Urinary bladder (tissue), 4 donors: ENCODE data around the gene CLCN2. TPM values are rescaled to one million over a fixed set of nuclear protein-coding genes. Genes with fewer than 3 reads are reported as not detected.
"Not testable (repeated sequence)": the region's sequence is repeated elsewhere in the genome, so short reads cannot be mapped to it uniquely, and the experiment has no call there.

ENCODE experiments used
- DNase-seq: peaks from one replicate; pipeline ENCODE4 v3.0.0-alpha.2; 2015; ENCODE audit errors: extremely low spot score
- H3K27ac ChIP-seq: one replicate; pipeline ENCODE4 v1.5.1; 2013; ENCODE audit warnings: low read depth, mild to moderate bottlenecking, moderate library complexity
- H3K36me3 ChIP-seq: one replicate; pipeline ENCODE4 v1.6.1; 2013; ENCODE audit warnings: mild to moderate bottlenecking, moderate library complexity; ENCODE audit not compliant: insufficient read depth
- H3K4me1 ChIP-seq: one replicate; pipeline ENCODE4 v1.6.1; 2013; ENCODE audit warnings: mild to moderate bottlenecking, moderate library complexity; ENCODE audit not compliant: insufficient read depth
- H3K4me3 ChIP-seq: one replicate; pipeline ENCODE4 v1.5.1; 2013; ENCODE audit warnings: low read depth, low read length
- WGBS: extraction: QIAGEN DNeasy Blood & Tissue Kit; methylation state at CpG from one replicate; pipeline ENCODE4 v1.1.7; 2013; 5-methylcytosine and 5-hydroxymethylcytosine counted together
- polyA plus RNA-seq: library from polyadenylated mRNA; stranded (reverse); fragments of 200-250 nt; gene quantifications from one replicate; pipeline ENCODE4 v1.2.3, GENCODE V29; 2013
- total RNA-seq: library from RNA; depleted of rRNA; stranded (reverse); fragments of >200 nt; gene quantifications from one replicate; pipeline ENCODE4 v1.2.3, GENCODE V29; 2014
- donor health status: healthy with polysubstance abuse.
- donor health status: healthy.

The CLCN2 gene
- total and polyA plus RNA-seq, 2 donors, result 4.7 to 4.8 TPM

GRCh38 chr3:184350618-184351017, 10.8 kb downstream of the CLCN2 start:
- Histone ChIP-seq H3K4me1 (no peaks in the 10 kb centered on the region), H3K36me3 (no peaks in the 10 kb centered on the region), H3K27ac (no peak overlapping the region), H3K4me3 (no peak overlapping the region)
- DNase-seq, result no peak
- 91% methylated on average over 6 of the region's 6 CpGs for WGBS

- H3K36me3 ChIP-seq, result no peaks in the 10 kb centered on the region
- no peak overlapping the region for H3K4me3 ChIP-seq
- no peak overlapping the region for H3K27ac ChIP-seq
- no peak for DNase-seq
- H3K4me1 ChIP-seq, result no peaks in the 10 kb centered on the region
- WGBS, result 84% methylated on average over 10 of the region's 10 CpGs
Observed at GRCh38 chr3:184349563-184350470, 11.6 kb downstream of the CLCN2 start.

- Histone ChIP-seq H3K4me3 (no peak overlapping the region), H3K27ac (no peak overlapping the region), H3K36me3 (no peaks in the 10 kb centered on the region), H3K4me1 (no peaks in the 10 kb centered on the region)
- DNase-seq, result no peak
- WGBS, result 48% methylated on average over 4 of the region's 4 CpGs
Observed at GRCh38 chr3:184348057-184348382, 13.4 kb downstream of the CLCN2 start.

- H3K27ac ChIP-seq, result no peak overlapping the region
- no peaks in the 10 kb centered on the region for H3K4me1 ChIP-seq
- 67% methylated on average over 12 of the region's 12 CpGs for WGBS
- no peaks in the 10 kb centered on the region for H3K36me3 ChIP-seq
- no peak overlapping the region for H3K4me3 ChIP-seq
- DNase-seq, result no peak
Observed at GRCh38 chr3:184347321-184348056, 13.9 kb downstream of the CLCN2 start.

- Histone ChIP-seq H3K36me3 (no peaks in the 10 kb centered on the region), H3K27ac (no peak overlapping the region)
- 93% methylated on average over 20 of the region's 20 CpGs for WGBS
Observed at GRCh38 chr3:184346480-184347190, 14.8 kb downstream of the CLCN2 start.

GRCh38 chr3:184345317-184346144, 15.9 kb downstream of the CLCN2 start:
- no peak overlapping the region for H3K4me3 ChIP-seq
- H3K36me3 ChIP-seq, result no peaks in the 10 kb centered on the region
- no peak for DNase-seq
- no peaks in the 10 kb centered on the region for H3K4me1 ChIP-seq
- H3K27ac ChIP-seq, result no peak overlapping the region
- 43% methylated on average over 14 of the region's 14 CpGs for WGBS

More at GRCh38 chr3:184346480-184347190, 14.8 kb downstream of the CLCN2 start:
- no peaks in the 10 kb centered on the region for H3K4me1 ChIP-seq
- DNase-seq, result no peak
- no peak overlapping the region for H3K4me3 ChIP-seq

- Histone ChIP-seq H3K4me3 (no peak overlapping the region), H3K36me3 (no peaks in the 10 kb centered on the region), H3K27ac (no peak overlapping the region), H3K4me1 (no peaks in the 10 kb centered on the region)
- no peak for DNase-seq
- 80% methylated on average over 24 of the region's 24 CpGs for WGBS
Observed at GRCh38 chr3:184344579-184345316, 16.7 kb downstream of the CLCN2 start.

- no peak overlapping the region for H3K27ac ChIP-seq
- WGBS, result 77% methylated on average over 5 of the region's 5 CpGs
Observed at GRCh38 chr3:184343200-184343876, 18.1 kb downstream of the CLCN2 start.

GRCh38 chr3:184341925-184342324, 19.5 kb downstream of the CLCN2 start:
- no peak for DNase-seq
- Histone ChIP-seq H3K27ac (no peak overlapping the region), H3K36me3 (no peaks in the 10 kb centered on the region), H3K4me1 (no peaks in the 10 kb centered on the region), H3K4me3 (no peak overlapping the region)
- WGBS, result 93% methylated on average over 7 of the region's 7 CpGs

More at GRCh38 chr3:184343200-184343876, 18.1 kb downstream of the CLCN2 start:
- H3K4me1 ChIP-seq, result no peaks in the 10 kb centered on the region
- DNase-seq, result no peak
- H3K4me3 ChIP-seq, result no peak overlapping the region
- H3K36me3 ChIP-seq, result no peaks in the 10 kb centered on the region

GRCh38 chr3:184339451-184340135, 21.8 kb downstream of the CLCN2 start:
- WGBS, result 78% methylated on average over 19 of the region's 19 CpGs
- H3K4me3 ChIP-seq, H3K27ac ChIP-seq, H3K36me3 ChIP-seq, H3K4me1 ChIP-seq, DNase-seq: not testable (repeated sequence)

GRCh38 chr3:184339001-184339400, 22.4 kb downstream of the CLCN2 start:
- no peak for DNase-seq
- no peak overlapping the region for H3K4me3 ChIP-seq
- H3K36me3 ChIP-seq, result no peaks in the 10 kb centered on the region
- H3K27ac ChIP-seq, result no peak overlapping the region
- no peaks in the 10 kb centered on the region for H3K4me1 ChIP-seq
- whole genome bisulfite sequencing, result 41% methylated on average over 8 of the region's 8 CpGs
